Muscle layer of colon (tissue), 2 donors: ENCODE data around the gene ASB16.

Source experiments
- H3K27ac ChIP-seq: one replicate; pipeline ENCODE4 v1.7.0; 2013; ENCODE audit warnings: low read depth, mild to moderate bottlenecking, low read length, moderate library complexity
- H3K27me3 ChIP-seq, 2 donors: one replicate each; pipeline ENCODE4 v1.7.0; 2013; ENCODE audit warnings: low read length in 2 of 2, mild to moderate bottlenecking in 2 of 2; ENCODE audit not compliant: insufficient read depth in 2 of 2, control insufficient read depth in 1 of 2
- H3K36me3 ChIP-seq: one replicate; pipeline ENCODE4 v1.7.0; 2013; ENCODE audit warnings: mild to moderate bottlenecking, low read length; ENCODE audit not compliant: insufficient read depth
- H3K4me1 ChIP-seq: one replicate; pipeline ENCODE4 v1.7.0; 2013; ENCODE audit warnings: mild to moderate bottlenecking, low read length; ENCODE audit not compliant: insufficient read depth
- H3K4me3 ChIP-seq, 2 donors: one replicate each; pipeline ENCODE4 v1.7.0; 2013; ENCODE audit warnings: low read length in 2 of 2, low read depth in 1 of 2, mild to moderate bottlenecking in 1 of 2, moderate library complexity in 1 of 2
- H3K9ac ChIP-seq: one replicate; pipeline ENCODE4 v1.7.0; 2013; ENCODE audit warnings: low read length
- H3K9me3 ChIP-seq: one replicate; pipeline ENCODE4 v1.7.0; 2013; ENCODE audit warnings: mild to moderate bottlenecking, low read length
- donor health status: abdominal sarcoma.
- donor health status: Adenocarcinoma of cecum.

ASB16 gene

DNA sequence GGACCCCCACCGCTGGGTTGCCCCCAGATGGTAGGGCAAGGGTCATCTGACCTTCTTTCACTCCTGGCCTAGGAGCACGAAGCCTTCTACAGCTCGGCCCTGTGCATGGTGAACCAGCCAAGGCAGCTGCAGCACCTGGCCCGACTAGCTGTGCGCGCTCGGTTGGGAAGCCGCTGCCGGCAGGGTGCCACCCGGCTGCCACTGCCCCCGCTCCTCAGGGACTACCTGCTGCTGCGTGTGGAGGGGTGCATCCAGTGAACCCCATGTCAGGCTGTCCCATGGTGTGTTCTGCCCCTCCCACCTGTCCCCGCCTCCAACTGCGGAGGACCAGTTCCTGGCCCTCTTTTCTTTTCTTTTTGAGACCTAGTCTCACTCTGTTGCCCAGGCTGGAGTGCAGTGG, 7.6 kb downstream of the ASB16 start:
- Histone ChIP-seq H3K9me3 (no peaks in the 10 kb centered on the region), H3K4me3 (no peak overlapping the region), H3K27ac (no peak overlapping the region), H3K36me3 (peaks cover 10% of the 10 kb centered on the region), H3K9ac (no peak overlapping the region), H3K27me3 (no peaks in the 10 kb centered on the region), H3K4me1 (no peaks in the 10 kb centered on the region)

DNA sequence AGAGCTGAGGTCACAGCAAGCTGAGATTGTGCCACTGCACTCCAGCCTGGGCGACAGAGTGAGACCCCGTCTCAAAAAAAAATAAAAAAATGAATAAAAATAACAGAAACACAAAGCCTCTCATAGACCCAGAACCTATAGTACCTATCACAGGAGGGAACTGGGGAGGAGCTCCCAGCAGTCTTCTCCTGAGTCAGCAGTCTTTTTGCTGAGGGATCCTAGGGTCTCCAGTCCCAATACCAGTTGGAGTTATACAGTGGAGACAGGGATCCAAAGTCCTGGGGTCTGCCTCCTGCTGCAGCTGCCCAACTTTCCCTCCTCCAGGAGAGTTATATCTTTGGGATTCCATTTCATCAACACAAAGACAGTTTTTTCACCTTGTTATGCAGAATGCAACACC, 12.5 kb downstream of the ASB16 start:
- no peak overlapping the region for H3K4me3 ChIP-seq
- H3K9ac ChIP-seq: no peak overlapping the region
- peaks cover 7% of the 10 kb centered on the region for H3K36me3 ChIP-seq
- no peaks in the 10 kb centered on the region for H3K27me3 ChIP-seq
- no peaks in the 10 kb centered on the region for H3K9me3 ChIP-seq
- peaks cover 17% of the 10 kb centered on the region for H3K4me1 ChIP-seq
- H3K27ac ChIP-seq: no peak overlapping the region

DNA sequence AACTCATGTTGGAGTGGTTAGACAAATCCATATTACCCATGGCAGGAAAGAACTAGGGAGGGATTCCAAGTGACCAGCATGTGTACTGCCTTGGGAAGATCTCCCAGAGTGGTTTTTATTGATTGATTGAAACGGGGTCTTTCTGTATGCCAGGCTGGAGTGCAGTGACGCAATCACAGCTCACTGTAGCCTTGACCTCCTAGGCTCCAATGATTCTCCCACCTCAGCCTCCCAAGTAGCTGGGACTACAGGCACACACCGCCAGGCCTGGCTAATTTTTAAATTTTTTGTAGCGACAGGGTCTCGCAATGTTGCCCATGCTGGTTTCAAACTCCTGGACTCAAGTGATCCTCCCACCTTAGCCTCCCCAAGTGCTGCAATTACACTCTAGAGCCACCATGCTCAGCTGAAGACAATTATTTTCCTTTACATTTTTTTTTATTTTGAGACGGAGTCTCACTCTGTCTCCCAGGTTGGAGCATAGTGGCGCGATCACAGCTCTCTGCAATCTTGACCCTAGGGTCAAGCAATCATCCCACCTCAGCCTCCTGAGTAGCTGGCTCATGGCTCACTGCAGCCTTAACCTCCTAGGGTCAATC, 13.8 kb downstream of the ASB16 start:
- Histone ChIP-seq H3K9me3 (no peaks in the 10 kb centered on the region), H3K4me1 (peaks cover 23% of the 10 kb centered on the region), H3K36me3 (peaks cover 13% of the 10 kb centered on the region), H3K4me3 (no peak overlapping the region), H3K27ac (no peak overlapping the region), H3K9ac (no peak overlapping the region), H3K27me3 (no peaks in the 10 kb centered on the region)

DNA sequence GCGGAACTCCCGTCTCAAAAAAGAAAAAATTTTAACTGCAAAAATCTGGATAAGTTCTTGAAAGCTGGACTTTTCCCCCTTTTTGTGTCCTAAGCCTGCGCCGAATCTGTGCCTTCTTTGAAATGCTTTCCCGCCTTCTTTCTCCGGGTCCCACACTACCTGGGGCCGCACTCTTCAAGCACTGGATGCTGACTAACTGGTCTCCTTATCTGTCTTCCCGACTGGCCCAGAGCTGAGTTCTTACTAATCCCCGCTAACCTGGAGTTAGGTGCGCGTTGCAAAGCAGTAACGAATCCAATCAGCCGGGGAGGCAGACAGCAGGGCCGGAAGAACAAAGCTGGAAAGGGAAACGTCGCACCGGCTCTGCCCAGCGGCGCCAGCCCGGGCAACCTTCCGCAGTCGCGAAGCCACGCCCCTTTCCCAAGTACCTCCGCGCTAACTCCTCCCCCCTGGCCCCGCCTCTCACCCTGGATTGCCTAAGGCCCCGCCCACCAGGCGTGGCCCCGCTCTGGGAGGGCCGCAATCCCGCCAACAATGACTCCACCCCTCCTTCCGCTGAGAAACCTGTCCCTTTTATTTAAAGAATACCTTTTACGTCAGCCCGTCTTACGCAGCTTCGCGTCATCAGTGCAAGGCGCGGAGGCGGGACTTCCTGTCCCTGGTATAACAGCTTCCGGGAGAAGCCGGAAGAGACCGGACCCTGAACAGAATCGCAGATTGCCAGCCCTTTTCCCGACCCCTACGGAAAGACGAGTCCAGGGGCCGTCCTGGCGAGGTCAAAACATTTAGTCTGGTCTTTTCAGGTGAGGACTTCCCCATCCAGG, 16.0 kb downstream of the ASB16 start, which contains the start of gene TMUB2:
TMUB2 (plus strand) TSS at position 666 of the 824 bp plus-strand sequence. CDS start 737 bp downstream, outside the sequence.
- H3K36me3 ChIP-seq: peaks cover 27% of the 10 kb centered on the region
- H3K9me3 ChIP-seq: no peaks in the 10 kb centered on the region
- peak within 1 kb of the TSS; percentile 99 for H3K9ac ChIP-seq
- peaks cover 23% of the 10 kb centered on the region for H3K4me1 ChIP-seq
- no peaks in the 10 kb centered on the region for H3K27me3 ChIP-seq
- peak within 1 kb of the TSS; percentile 75 to 99 for H3K4me3 ChIP-seq
- peak within 1 kb of the TSS; percentile 92 for H3K27ac ChIP-seq

DNA sequence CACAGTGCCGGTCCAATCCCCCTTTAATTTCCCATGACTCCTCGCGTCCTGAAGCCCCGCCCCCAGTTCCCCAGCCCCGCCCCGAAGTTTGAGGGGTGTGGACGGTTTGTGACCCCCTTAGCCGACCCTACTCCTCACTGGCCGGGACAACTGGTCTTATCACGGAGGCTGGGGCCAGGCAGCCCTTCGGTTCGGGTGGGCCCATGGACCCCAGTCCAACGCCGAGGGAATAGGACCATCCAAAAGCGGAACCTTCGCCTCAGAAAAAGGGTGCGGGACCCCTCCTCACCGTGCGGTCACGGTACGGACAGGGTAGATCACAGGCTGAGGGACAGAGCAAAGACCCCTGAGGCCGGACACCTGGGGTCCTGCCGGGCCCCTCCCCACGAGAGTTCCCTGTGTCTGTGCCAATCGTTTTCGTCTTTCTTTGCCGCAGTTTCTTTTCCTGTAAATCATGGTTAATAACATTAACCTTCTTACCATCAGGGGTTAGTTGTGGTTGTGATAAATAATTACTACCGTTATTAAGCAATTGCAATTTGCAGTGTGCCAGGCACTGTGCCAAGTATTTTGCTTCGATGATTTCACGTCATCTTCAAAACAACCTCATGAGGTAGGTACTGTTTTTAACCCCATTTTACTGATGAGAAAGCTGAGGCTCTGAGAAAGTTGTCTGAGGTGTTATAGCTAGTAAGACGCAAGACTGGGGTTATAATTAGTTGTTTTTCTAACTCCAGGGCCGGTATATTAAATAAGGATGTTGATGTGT, 16.8 kb downstream of the ASB16 start:
- H3K9me3 ChIP-seq: no peaks in the 10 kb centered on the region
- H3K9ac ChIP-seq: peak overlapping the region; percentile 99
- peaks cover 20% of the 10 kb centered on the region for H3K36me3 ChIP-seq
- H3K27me3 ChIP-seq: no peaks in the 10 kb centered on the region
- H3K27ac ChIP-seq: peak overlapping the region; percentile 77
- peaks cover 23% of the 10 kb centered on the region for H3K4me1 ChIP-seq
- H3K4me3 ChIP-seq: peak overlapping the region; percentile 75 to 99

DNA sequence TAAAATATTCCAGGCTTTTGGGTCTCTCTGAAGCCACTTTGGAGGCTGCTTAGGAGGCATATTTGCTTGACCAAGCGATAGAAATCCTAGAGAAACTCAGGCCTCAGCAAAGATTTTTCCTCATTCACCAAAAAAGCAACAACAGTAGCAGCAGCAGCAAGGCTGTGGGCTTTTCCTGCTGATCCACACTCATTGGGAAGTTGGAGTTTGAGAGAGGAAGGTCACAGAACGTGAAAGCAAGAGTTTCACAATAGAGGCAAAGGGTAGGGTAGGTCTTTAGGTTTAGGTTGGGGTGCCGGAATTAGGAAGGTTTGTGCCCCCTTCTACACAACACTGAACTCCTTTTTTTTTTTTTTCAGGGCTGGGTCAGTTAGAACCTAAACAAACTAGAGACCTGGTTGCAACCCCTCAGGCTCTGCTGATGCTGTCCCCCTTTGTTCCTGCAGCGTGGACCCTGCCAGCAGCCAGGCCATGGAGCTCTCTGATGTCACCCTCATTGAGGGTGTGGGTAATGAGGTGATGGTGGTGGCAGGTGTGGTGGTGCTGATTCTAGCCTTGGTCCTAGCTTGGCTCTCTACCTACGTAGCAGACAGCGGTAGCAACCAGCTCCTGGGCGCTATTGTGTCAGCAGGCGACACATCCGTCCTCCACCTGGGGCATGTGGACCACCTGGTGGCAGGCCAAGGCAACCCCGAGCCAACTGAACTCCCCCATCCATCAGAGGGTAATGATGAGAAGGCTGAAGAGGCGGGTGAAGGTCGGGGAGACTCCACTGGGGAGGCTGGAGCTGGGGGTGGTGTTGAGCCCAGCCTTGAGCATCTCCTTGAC, 18.3 kb downstream of the ASB16 start:
- Histone ChIP-seq H3K9me3 (no peaks in the 10 kb centered on the region), H3K36me3 (peaks cover 30% of the 10 kb centered on the region), H3K27ac (no peak overlapping the region), H3K27me3 (no peaks in the 10 kb centered on the region), H3K4me3 (no peak overlapping the region), H3K9ac (no peak overlapping the region), H3K4me1 (peaks cover 23% of the 10 kb centered on the region)

DNA sequence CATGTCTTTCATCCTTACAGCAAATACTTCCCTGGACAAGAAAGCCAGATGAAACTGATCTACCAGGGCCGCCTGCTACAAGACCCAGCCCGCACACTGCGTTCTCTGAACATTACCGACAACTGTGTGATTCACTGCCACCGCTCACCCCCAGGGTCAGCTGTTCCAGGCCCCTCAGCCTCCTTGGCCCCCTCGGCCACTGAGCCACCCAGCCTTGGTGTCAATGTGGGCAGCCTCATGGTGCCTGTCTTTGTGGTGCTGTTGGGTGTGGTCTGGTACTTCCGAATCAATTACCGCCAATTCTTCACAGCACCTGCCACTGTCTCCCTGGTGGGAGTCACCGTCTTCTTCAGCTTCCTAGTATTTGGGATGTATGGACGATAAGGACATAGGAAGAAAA, 20.0 kb downstream of the ASB16 start:
- peaks cover 17% of the 10 kb centered on the region for H3K4me1 ChIP-seq
- H3K27ac ChIP-seq: no peak overlapping the region
- peaks cover 47% of the 10 kb centered on the region for H3K36me3 ChIP-seq
- no peak overlapping the region for H3K4me3 ChIP-seq
- no peaks in the 10 kb centered on the region for H3K27me3 ChIP-seq
- H3K9me3 ChIP-seq: no peaks in the 10 kb centered on the region
- H3K9ac ChIP-seq: no peak overlapping the region

DNA sequence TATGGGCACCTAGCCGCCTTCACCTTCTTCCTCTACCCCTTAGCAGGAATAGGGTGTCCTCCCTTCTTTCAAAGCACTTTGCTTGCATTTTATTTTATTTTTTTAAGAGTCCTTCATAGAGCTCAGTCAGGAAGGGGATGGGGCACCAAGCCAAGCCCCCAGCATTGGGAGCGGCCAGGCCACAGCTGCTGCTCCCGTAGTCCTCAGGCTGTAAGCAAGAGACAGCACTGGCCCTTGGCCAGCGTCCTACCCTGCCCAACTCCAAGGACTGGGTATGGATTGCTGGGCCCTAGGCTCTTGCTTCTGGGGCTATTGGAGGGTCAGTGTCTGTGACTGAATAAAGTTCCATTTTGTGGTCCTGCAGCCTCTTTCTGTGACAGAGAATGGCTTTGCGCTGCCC, 20.9 kb downstream of the ASB16 start:
- Histone ChIP-seq H3K9me3 (no peaks in the 10 kb centered on the region), H3K4me1 (peaks cover 13% of the 10 kb centered on the region), H3K27ac (no peak overlapping the region), H3K4me3 (no peak overlapping the region), H3K27me3 (no peaks in the 10 kb centered on the region), H3K36me3 (peaks cover 51% of the 10 kb centered on the region), H3K9ac (no peak overlapping the region)

DNA sequence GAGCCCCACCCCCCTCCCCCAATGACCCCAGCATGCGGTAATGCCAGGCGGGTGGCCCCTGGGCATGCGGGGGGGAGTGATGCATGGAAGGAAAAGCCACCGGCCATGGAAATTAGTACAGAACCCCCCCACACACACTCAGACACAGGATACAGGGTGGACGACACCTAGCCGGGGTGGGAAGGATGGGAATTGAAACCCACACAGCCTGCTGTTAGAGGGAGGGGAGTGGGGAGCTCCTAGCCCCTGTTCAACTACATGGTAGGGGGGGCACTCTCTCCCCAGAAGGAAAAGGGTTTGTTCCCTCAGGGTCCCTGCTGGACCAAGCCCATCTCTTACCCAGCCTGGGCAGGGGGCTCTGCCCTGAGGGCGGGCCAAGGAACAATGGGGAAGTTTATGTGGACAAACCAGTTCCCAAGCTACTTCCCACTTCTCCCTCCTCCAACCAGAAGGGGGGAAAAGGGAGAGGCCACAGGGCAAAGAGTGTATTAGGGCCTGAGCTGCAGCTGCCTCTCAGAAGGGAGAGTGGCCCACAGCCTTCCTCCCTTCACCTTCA, 21.5 kb downstream of the ASB16 start:
- Histone ChIP-seq H3K27me3 (no peaks in the 10 kb centered on the region), H3K4me3 (no peak overlapping the region), H3K4me1 (peaks cover 15% of the 10 kb centered on the region), H3K27ac (peak overlapping the region; percentile 2), H3K9ac (no peak overlapping the region), H3K36me3 (peaks cover 55% of the 10 kb centered on the region), H3K9me3 (no peaks in the 10 kb centered on the region)

DNA sequence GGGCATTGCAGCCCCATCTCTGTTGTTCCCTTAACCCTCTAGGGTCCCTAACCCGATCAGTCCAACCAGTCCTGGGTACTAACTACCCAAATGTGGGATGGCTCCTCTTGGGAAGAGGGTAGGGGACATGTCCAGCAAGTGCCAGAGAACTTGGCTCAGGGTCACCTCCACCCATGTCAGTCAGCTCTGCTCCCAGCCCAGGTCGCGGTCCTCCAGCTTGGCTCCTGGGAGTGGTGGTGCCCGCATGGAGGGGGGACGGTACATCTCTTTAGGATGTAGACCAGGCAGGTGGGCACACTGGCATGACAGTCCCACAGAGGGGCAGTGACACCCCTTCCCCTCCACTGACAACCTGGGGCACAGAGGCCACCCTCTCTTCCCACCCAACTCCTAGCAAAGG, 22.2 kb downstream of the ASB16 start:
- H3K27me3 ChIP-seq: no peaks in the 10 kb centered on the region
- no peaks in the 10 kb centered on the region for H3K9me3 ChIP-seq
- peaks cover 18% of the 10 kb centered on the region for H3K4me1 ChIP-seq
- H3K9ac ChIP-seq: no peak overlapping the region
- no peak overlapping the region for H3K4me3 ChIP-seq
- peak overlapping the region; percentile 2 for H3K27ac ChIP-seq
- H3K36me3 ChIP-seq: peaks cover 62% of the 10 kb centered on the region
